IPS DF 6.9 (cell line): Measurements from ENCODE around the gene KRT83.
"Not testable (repeated sequence)": the region's sequence is repeated elsewhere in the genome, so short reads cannot be mapped to it uniquely, and the experiment has no call there.

Source experiments
- DNase-seq: peaks from one replicate; pipeline ENCODE4 v3.0.0-alpha.2; 2013; ENCODE audit warnings: low read depth, low spot score
- H3K27ac ChIP-seq: one replicate; pipeline ENCODE4 v1.5.1; 2013; ENCODE audit warnings: low read length, control low read depth
- H3K27me3 ChIP-seq: 2 replicates; pipeline ENCODE4 v1.6.1; 2013; ENCODE audit warnings: mild to moderate bottlenecking, low read length; ENCODE audit not compliant: control insufficient read depth, insufficient read depth
- H3K36me3 ChIP-seq: 2 replicates; pipeline ENCODE4 v1.6.1; 2013; ENCODE audit warnings: low read length; ENCODE audit not compliant: control insufficient read depth, insufficient read depth
- H3K4me1 ChIP-seq: 2 replicates; pipeline ENCODE4 v1.6.1; 2013; ENCODE audit warnings: low read length; ENCODE audit not compliant: control insufficient read depth, insufficient read depth
- H3K4me3 ChIP-seq: 2 replicates; pipeline ENCODE4 v1.5.1; 2013; ENCODE audit warnings: mild to moderate bottlenecking, low read length
- H3K9me3 ChIP-seq: 2 replicates; pipeline ENCODE4 v1.6.1; 2013; ENCODE audit warnings: low read length, inconsistent platforms; ENCODE audit not compliant: control insufficient read depth, insufficient read depth
- WGBS: extraction: QIAGEN DNeasy Blood & Tissue Kit; methylation state at CpG from one replicate; pipeline ENCODE4 v1.1.7; 2013; ENCODE audit warnings: mixed read lengths, missing lambda C conversion rate; ENCODE audit not compliant: insufficient read length, insufficient coverage; 5-methylcytosine and 5-hydroxymethylcytosine counted together

Gene KRT83

DNA sequence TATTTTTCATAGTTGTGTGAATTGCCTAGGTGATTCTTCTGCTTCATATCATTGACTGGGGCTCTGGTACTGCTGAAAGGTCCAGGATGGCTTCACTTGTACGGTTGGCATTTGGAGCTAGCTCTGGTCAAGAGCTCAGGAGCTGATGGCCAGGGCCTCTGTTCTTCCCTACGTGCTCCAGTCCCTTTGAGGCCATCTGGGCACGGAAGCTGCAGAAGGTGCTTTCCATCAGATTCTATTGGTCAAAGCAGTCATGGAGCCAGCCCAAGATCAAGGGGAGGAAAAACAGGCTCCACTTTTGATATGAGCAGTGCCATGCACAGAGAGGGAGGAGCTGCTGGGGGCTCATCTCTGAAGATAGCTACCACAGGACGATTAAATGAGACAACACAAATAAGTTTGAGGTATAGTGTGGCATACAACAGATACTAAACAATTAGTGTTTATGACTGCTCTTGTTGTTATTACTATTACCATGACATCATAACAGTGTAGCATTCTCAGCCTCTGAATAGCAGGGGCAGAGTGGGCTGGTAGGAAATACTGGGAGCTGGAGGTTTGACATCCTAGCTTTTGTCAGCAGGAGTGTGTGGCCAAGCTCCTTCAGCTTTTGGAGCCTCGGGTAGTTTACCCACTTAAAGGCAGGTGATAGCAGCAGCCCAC, 10.4 kb downstream of the KRT83 start:
- Histone ChIP-seq H3K36me3 (no peaks in the 10 kb centered on the region), H3K27ac (no peak overlapping the region), H3K27me3 (peaks cover 20% of the 10 kb centered on the region), H3K9me3 (no peaks in the 10 kb centered on the region), H3K4me3 (no peak overlapping the region), H3K4me1 (no peaks in the 10 kb centered on the region; the same call in none of the 2 replicates)
- no peak for DNase-seq
- no CpG with 5 or more reads among the region's 5 CpGs for WGBS

GRCh38 chr12:52308806-52309425, 12.3 kb downstream of the KRT83 start:
- no CpG with 5 or more reads among the region's 15 CpGs for WGBS
- Histone ChIP-seq H3K4me3 (peak overlapping the region; percentile 41; the same call in 1 of the 2 replicates), H3K9me3 (no peaks in the 10 kb centered on the region), H3K4me1 (peaks cover 1% of the 10 kb centered on the region), H3K27ac (no peak overlapping the region), H3K27me3 (peaks cover 20% of the 10 kb centered on the region), H3K36me3 (no peaks in the 10 kb centered on the region)
- no peak for DNase-seq

DNA sequence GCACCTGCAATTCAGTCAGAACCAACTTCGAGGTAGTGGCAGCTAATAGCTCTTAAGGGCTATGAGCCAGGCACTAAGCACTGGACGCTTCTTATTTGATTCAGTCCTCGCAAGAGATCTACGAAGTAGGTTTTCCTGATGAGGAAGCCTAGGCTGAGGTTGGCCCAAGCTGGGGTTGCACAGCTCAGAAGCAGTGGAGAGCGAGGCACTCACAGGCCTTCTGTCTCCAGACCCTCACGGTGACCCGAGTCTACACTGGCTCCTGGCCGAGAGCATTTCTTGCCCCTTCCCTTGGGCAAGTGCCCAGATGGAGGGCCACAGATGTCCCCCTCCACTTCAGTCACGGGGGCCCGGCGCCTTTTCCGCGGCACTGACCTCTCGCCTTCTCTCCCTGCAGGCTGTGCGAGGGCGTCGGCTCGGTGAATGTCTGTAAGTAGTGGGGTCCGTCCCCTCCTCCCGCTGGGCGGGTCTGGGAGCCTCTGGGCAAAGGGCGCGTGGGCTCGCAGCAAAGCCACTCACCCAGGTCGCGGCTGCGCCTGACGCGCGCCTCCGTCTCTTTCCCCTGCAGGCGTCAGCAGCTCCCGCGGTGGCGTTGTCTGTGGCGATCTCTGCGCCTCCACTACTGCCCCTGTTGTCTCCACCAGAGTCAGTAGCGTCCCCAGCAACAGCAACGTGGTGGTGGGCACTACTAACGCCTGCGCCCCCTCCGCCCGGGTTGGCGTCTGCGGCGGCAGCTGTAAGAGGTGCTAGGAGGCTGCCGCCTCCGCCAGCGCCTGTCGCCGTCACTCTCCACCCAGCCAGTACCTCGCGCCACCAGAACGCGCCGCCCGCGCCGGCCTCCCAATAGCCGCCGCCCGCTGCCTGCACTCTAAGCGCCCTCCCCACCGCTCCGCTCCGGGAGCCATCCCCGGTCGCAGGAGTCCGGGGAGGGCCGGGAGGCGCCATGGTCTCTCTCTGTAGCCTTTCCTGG, 13.1 kb downstream of the KRT83 start:
- H3K36me3 ChIP-seq = no peaks in the 10 kb centered on the region
- peaks cover 1% of the 10 kb centered on the region for H3K4me1 ChIP-seq
- no peak for DNase-seq
- no peaks in the 10 kb centered on the region for H3K9me3 ChIP-seq
- peak overlapping the region; percentile 41; the same call in 1 of the 2 replicates for H3K4me3 ChIP-seq
- H3K27ac ChIP-seq = no peak overlapping the region
- WGBS = no CpG with 5 or more reads among the region's 71 CpGs
- H3K27me3 ChIP-seq = peaks cover 20% of the 10 kb centered on the region

GRCh38 chr12:52306731-52307130, 14.5 kb downstream of the KRT83 start:
- H3K36me3 ChIP-seq = no peaks in the 10 kb centered on the region
- peaks cover 1% of the 10 kb centered on the region for H3K4me1 ChIP-seq
- no peaks in the 10 kb centered on the region for H3K9me3 ChIP-seq
- peaks cover 20% of the 10 kb centered on the region for H3K27me3 ChIP-seq
- H3K27ac ChIP-seq = no peak overlapping the region
- no CpG with 5 or more reads among the region's 2 CpGs for WGBS
- DNase-seq = no peak
- no peak overlapping the region for H3K4me3 ChIP-seq

DNA sequence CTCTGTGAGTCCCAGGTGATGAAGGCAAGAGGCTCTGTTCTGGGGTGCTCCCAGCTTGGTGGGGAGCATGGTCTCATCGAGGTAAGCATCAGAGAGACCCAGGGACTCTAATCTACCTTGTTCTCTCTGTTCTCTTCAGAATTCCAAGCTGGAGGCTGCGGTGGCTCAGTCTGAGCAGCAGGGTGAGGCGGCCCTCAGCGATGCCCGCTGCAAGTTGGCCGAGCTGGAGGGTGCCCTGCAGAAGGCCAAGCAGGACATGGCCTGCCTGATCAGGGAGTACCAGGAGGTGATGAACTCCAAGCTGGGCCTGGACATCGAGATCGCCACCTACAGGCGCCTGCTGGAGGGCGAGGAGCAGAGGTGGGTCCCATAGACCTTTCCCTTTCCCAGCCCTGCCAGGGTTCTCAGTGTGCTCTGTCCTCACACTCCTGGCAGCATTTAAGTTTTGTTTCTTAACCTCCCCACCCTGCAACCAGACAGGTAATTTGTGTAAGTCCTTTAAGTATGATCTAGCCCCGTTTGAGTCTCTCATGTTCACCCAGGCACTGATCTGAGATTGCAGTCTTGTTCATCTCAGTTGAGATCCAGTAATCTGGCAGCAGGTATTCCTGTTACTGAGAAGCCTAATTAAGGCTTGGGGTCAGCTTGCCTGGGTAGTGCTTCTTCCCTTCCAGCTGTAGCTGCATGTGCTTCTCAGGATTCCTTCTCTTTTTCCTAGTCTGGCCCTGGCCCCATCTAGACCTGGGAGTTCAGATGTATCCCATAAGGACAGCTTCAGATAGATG, 15.1 kb downstream of the KRT83 start:
- no peak for DNase-seq
- no peak overlapping the region for H3K4me3 ChIP-seq
- H3K9me3 ChIP-seq = no peaks in the 10 kb centered on the region
- H3K27ac ChIP-seq = no peak overlapping the region
- no peaks in the 10 kb centered on the region for H3K36me3 ChIP-seq
- peaks cover 1% of the 10 kb centered on the region for H3K4me1 ChIP-seq
- WGBS = no CpG with 5 or more reads among the region's 11 CpGs
- peaks cover 20% of the 10 kb centered on the region for H3K27me3 ChIP-seq

GRCh38 chr12:52304941-52305411, 16.2 kb downstream of the KRT83 start:
- not testable (repeated sequence) for H3K4me3 ChIP-seq, H3K36me3 ChIP-seq, H3K4me1 ChIP-seq, DNase-seq, H3K27ac ChIP-seq, H3K9me3 ChIP-seq
- WGBS = no CpG with 5 or more reads among the region's 15 CpGs
- H3K27me3 ChIP-seq = peaks cover 20% of the 10 kb centered on the region

GRCh38 chr12:52302242-52302914, 18.8 kb downstream of the KRT83 start:
- DNase-seq, H3K4me1 ChIP-seq, H3K4me3 ChIP-seq, H3K27me3 ChIP-seq, H3K36me3 ChIP-seq, H3K27ac ChIP-seq, H3K9me3 ChIP-seq: not testable (repeated sequence)
- WGBS = no CpG with 5 or more reads among the region's 5 CpGs

- not testable (repeated sequence) for H3K36me3 ChIP-seq, H3K27me3 ChIP-seq, H3K4me3 ChIP-seq, H3K9me3 ChIP-seq, DNase-seq, H3K4me1 ChIP-seq, H3K27ac ChIP-seq
- WGBS = no CpG with 5 or more reads among the region's 31 CpGs
These were observed 19.5 kb downstream of the KRT83 start for GRCh38 chr12:52301721-52302120.

GRCh38 chr12:52300796-52301691, 20.2 kb downstream of the KRT83 start:
- Histone ChIP-seq H3K4me1 (peaks cover 1% of the 10 kb centered on the region; the same call in 1 of the 2 replicates), H3K27me3 (no peaks in the 10 kb centered on the region), H3K9me3 (no peaks in the 10 kb centered on the region), H3K27ac (no peak overlapping the region), H3K4me3 (no peak overlapping the region), H3K36me3 (no peaks in the 10 kb centered on the region)
- no CpG with 5 or more reads among the region's 14 CpGs for WGBS
- DNase-seq = no peak
